Muscle layer of colon (tissue), 2 donors: ENCODE results near the gene TANC1.

Source experiments
- H3K27ac ChIP-seq: one replicate; pipeline ENCODE4 v1.7.0; 2013; ENCODE audit warnings: low read depth, mild to moderate bottlenecking, low read length, moderate library complexity
- H3K27me3 ChIP-seq, 2 donors: one replicate each; pipeline ENCODE4 v1.7.0; 2013; ENCODE audit warnings: low read length in 2 of 2, mild to moderate bottlenecking in 2 of 2; ENCODE audit not compliant: insufficient read depth in 2 of 2, control insufficient read depth in 1 of 2
- H3K36me3 ChIP-seq: one replicate; pipeline ENCODE4 v1.7.0; 2013; ENCODE audit warnings: mild to moderate bottlenecking, low read length; ENCODE audit not compliant: insufficient read depth
- H3K4me1 ChIP-seq: one replicate; pipeline ENCODE4 v1.7.0; 2013; ENCODE audit warnings: mild to moderate bottlenecking, low read length; ENCODE audit not compliant: insufficient read depth
- H3K4me3 ChIP-seq, 2 donors: one replicate each; pipeline ENCODE4 v1.7.0; 2013; ENCODE audit warnings: low read length in 2 of 2, low read depth in 1 of 2, mild to moderate bottlenecking in 1 of 2, moderate library complexity in 1 of 2
- H3K9ac ChIP-seq: one replicate; pipeline ENCODE4 v1.7.0; 2013; ENCODE audit warnings: low read length
- H3K9me3 ChIP-seq: one replicate; pipeline ENCODE4 v1.7.0; 2013; ENCODE audit warnings: mild to moderate bottlenecking, low read length
- donor health status: abdominal sarcoma.
- donor health status: Adenocarcinoma of cecum.

TANC1 gene

GRCh38 chr2:159149747-159150146 is 181.3 kb downstream of the TANC1 start:
- Histone ChIP-seq H3K4me3 (no peak overlapping the region), H3K27ac (no peak overlapping the region), H3K9me3 (no peaks in the 10 kb centered on the region), H3K4me1 (peaks cover 32% of the 10 kb centered on the region), H3K36me3 (no peaks in the 10 kb centered on the region), H3K9ac (no peak overlapping the region), H3K27me3 (no peaks in the 10 kb centered on the region)

- Histone ChIP-seq H3K36me3 (no peaks in the 10 kb centered on the region), H3K9ac (no peak overlapping the region), H3K4me1 (peaks cover 32% of the 10 kb centered on the region), H3K27me3 (no peaks in the 10 kb centered on the region), H3K4me3 (no peak overlapping the region), H3K9me3 (no peaks in the 10 kb centered on the region), H3K27ac (no peak overlapping the region)
These were observed 181.9 kb downstream of the TANC1 start for GRCh38 chr2:159150280-159150746.

GRCh38 chr2:159151198-159152127 is 183.0 kb downstream of the TANC1 start:
- no peaks in the 10 kb centered on the region for H3K36me3 ChIP-seq
- H3K9me3 ChIP-seq, result no peaks in the 10 kb centered on the region
- peaks cover 32% of the 10 kb centered on the region for H3K4me1 ChIP-seq
- no peak overlapping the region for H3K27ac ChIP-seq
- H3K4me3 ChIP-seq, result no peak overlapping the region
- no peak overlapping the region for H3K9ac ChIP-seq
- H3K27me3 ChIP-seq, result no peaks in the 10 kb centered on the region

GRCh38 chr2:159152128-159152778 is 183.8 kb downstream of the TANC1 start:
- Histone ChIP-seq H3K9me3 (no peaks in the 10 kb centered on the region), H3K36me3 (no peaks in the 10 kb centered on the region), H3K27ac (no peak overlapping the region), H3K27me3 (no peaks in the 10 kb centered on the region), H3K9ac (no peak overlapping the region), H3K4me1 (peaks cover 27% of the 10 kb centered on the region), H3K4me3 (no peak overlapping the region)

GRCh38 chr2:159153063-159153462 is 184.6 kb downstream of the TANC1 start:
- Histone ChIP-seq H3K9me3 (no peaks in the 10 kb centered on the region), H3K9ac (no peak overlapping the region), H3K4me1 (peaks cover 24% of the 10 kb centered on the region), H3K36me3 (no peaks in the 10 kb centered on the region), H3K4me3 (no peak overlapping the region), H3K27me3 (no peaks in the 10 kb centered on the region), H3K27ac (no peak overlapping the region)

- H3K9me3 ChIP-seq, result no peaks in the 10 kb centered on the region
- H3K36me3 ChIP-seq, result no peaks in the 10 kb centered on the region
- H3K27ac ChIP-seq, result no peak overlapping the region
- no peaks in the 10 kb centered on the region for H3K27me3 ChIP-seq
- no peak overlapping the region for H3K9ac ChIP-seq
- H3K4me3 ChIP-seq, result no peak overlapping the region
- peaks cover 20% of the 10 kb centered on the region for H3K4me1 ChIP-seq
These were observed 185.0 kb downstream of the TANC1 start for GRCh38 chr2:159153463-159153862.

- Histone ChIP-seq H3K9me3 (no peaks in the 10 kb centered on the region), H3K27ac (no peak overlapping the region)
These were observed 185.5 kb downstream of the TANC1 start for GRCh38 chr2:159153951-159154350.

GRCh38 chr2:159154366-159154765 is 185.9 kb downstream of the TANC1 start:
- H3K9ac ChIP-seq, result no peak overlapping the region
- H3K27me3 ChIP-seq, result no peaks in the 10 kb centered on the region
- no peak overlapping the region for H3K4me3 ChIP-seq
- H3K36me3 ChIP-seq, result no peaks in the 10 kb centered on the region
- no peak overlapping the region for H3K27ac ChIP-seq
- H3K9me3 ChIP-seq, result no peaks in the 10 kb centered on the region
- H3K4me1 ChIP-seq, result peaks cover 20% of the 10 kb centered on the region

More at GRCh38 chr2:159153951-159154350, 185.5 kb downstream of the TANC1 start:
- peaks cover 20% of the 10 kb centered on the region for H3K4me1 ChIP-seq
- H3K27me3 ChIP-seq, result no peaks in the 10 kb centered on the region
- no peak overlapping the region for H3K4me3 ChIP-seq
- H3K9ac ChIP-seq, result no peak overlapping the region
- no peaks in the 10 kb centered on the region for H3K36me3 ChIP-seq

- no peak overlapping the region for H3K27ac ChIP-seq
These were observed 186.9 kb downstream of the TANC1 start for GRCh38 chr2:159155320-159155719.

GRCh38 chr2:159155791-159156190 is 187.4 kb downstream of the TANC1 start:
- Histone ChIP-seq H3K36me3 (no peaks in the 10 kb centered on the region), H3K4me1 (peaks cover 8% of the 10 kb centered on the region), H3K9me3 (no peaks in the 10 kb centered on the region), H3K9ac (no peak overlapping the region), H3K4me3 (no peak overlapping the region), H3K27ac (no peak overlapping the region), H3K27me3 (no peaks in the 10 kb centered on the region)

More at GRCh38 chr2:159155320-159155719, 186.9 kb downstream of the TANC1 start:
- H3K9me3 ChIP-seq, result no peaks in the 10 kb centered on the region
- no peak overlapping the region for H3K4me3 ChIP-seq
- no peaks in the 10 kb centered on the region for H3K27me3 ChIP-seq
- peaks cover 13% of the 10 kb centered on the region for H3K4me1 ChIP-seq
- no peaks in the 10 kb centered on the region for H3K36me3 ChIP-seq
- H3K9ac ChIP-seq, result no peak overlapping the region

- H3K27me3 ChIP-seq, result no peaks in the 10 kb centered on the region
- no peak overlapping the region for H3K9ac ChIP-seq
- no peaks in the 10 kb centered on the region for H3K36me3 ChIP-seq
- no peak overlapping the region for H3K27ac ChIP-seq
- H3K4me1 ChIP-seq, result peaks cover 5% of the 10 kb centered on the region
- H3K4me3 ChIP-seq, result no peak overlapping the region
- H3K9me3 ChIP-seq, result no peaks in the 10 kb centered on the region
These were observed 188.4 kb downstream of the TANC1 start for GRCh38 chr2:159156834-159157233.
